LNCAP (cell line): Measurements from ENCODE around the gene FOXC2.

Source experiments
- TF ChIP-seq, protein P1 (sequence below): fragments of 450-650 bp; IDR thresholded peaks from 2 replicates; pipeline ENCODE4 v1.5.1; 2017; ENCODE audit warnings: mild to moderate bottlenecking

Gene FOXC2

DNA sequence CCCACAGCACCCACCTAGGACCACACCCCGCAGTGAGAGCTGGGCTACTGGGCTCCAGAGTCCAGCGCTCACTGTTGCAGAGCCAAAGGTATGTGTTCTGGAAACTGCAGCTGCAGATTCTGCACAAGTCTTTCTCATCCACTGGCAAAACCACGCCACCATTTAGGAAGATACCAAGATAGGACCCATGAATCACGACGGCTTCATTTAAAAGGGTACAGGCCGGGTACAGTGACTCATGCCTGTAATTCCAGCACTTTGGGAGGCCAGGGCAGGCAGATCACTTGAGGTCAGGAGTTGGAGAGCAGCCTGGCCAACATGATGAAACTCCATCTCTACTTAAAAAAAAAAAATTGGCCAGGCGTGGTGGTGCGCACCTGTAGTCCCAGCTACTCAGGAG is 37.5 kb upstream of the FOXC2 start:
- TF ChIP-seq, protein P1, sequence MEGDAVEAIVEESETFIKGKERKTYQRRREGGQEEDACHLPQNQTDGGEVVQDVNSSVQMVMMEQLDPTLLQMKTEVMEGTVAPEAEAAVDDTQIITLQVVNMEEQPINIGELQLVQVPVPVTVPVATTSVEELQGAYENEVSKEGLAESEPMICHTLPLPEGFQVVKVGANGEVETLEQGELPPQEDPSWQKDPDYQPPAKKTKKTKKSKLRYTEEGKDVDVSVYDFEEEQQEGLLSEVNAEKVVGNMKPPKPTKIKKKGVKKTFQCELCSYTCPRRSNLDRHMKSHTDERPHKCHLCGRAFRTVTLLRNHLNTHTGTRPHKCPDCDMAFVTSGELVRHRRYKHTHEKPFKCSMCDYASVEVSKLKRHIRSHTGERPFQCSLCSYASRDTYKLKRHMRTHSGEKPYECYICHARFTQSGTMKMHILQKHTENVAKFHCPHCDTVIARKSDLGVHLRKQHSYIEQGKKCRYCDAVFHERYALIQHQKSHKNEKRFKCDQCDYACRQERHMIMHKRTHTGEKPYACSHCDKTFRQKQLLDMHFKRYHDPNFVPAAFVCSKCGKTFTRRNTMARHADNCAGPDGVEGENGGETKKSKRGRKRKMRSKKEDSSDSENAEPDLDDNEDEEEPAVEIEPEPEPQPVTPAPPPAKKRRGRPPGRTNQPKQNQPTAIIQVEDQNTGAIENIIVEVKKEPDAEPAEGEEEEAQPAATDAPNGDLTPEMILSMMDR, result no peak

DNA sequence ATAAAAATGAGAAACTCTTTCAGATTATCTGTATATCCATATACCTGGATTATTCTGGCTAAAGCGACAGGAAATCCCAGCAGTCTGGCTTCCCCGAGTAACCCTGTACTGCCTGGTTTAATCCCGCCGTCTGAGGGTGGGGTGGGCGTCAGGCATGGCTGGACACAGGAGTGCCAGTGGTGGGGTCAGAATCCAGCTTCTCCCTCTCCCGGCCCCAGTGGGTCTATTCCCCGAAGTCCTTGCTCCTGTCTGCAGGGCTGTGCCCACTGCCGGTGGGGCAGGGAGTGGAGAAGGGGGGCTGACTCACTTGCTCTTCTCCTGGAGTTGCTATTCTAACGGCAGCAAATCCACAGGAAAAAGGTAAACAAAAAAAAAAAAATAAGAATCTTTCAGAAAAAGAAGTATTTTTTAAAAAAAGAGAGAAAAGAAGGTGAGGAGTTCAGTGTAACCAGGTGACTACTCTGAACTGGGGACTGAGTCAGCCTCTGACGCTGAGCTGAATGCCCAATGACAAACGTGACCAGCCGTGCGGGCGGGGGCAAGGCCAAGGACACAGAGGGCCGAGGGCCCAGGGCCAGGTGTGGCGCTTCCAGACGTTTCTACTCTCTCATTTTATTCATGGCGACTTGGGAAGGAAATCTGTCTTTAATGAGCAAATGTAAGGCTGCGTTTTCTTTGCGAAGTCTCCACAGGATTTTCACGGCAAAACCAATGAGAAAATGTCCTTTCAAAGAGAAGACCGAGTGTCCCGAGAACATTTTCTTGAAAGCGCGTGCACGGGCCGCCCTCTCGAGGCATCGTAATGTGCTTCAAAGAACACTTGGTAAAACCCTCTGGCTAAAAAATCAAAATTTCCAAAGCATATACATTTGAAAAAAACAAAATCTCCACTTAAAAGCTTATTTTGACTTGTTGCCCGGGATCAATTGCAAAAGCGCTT is 36.1 kb upstream of the FOXC2 start:
- TF ChIP-seq, protein P1, result no peak

GRCh38 chr16:86531191-86531545 is 35.5 kb upstream of the FOXC2 start:
- TF ChIP-seq, protein P1, result no peak

- TF ChIP-seq, protein P1, result no peak
These were observed 34.7 kb upstream of the FOXC2 start for GRCh38 chr16:86531641-86532525.

DNA sequence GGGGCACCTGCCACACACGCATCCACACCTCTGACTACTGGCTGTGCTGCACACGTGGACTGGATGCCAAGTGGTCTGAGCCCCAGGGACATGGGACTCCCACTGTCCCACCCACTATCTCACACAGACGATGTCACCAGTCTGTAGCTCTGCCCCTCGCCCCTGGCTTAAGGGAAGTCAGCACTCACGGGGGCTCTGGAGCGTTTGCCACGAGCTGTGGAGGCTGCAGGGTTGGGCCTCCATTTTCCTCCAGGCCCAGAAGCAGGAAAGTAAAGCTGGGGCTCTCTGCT is 34.2 kb upstream of the FOXC2 start:
- TF ChIP-seq, protein P1, result no peak

DNA sequence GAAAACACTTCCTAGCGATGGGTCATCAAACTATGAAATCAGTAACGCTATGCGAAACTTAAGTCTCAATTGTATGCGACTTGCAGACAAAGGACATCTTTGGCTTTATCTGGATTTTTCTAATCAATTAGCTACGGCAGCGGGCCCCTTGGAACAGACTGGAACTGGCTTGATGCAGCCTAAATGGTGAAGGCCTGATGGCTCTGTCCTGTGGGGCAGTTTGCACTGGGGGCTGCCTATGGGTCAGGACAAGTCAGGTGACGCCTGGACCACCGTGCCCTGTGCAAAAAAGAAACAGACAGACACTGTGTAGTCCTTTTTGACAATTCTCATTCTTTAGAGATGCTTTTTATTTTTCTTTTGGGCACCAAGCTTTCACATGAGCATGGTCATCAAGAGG is 33.6 kb upstream of the FOXC2 start:
- TF ChIP-seq, protein P1, result no peak

- TF ChIP-seq, protein P1, result no peak
These were observed 32.8 kb upstream of the FOXC2 start for GRCh38 chr16:86533767-86534351.
